HCT116 (cell line): Measurements from ENCODE around the gene FSIP1. TPM values are rescaled to one million over a fixed set of nuclear protein-coding genes. Genes with fewer than 3 reads are reported as not detected.

ENCODE experiments used
- ATAC-seq: fragments of 200-7000 bp; cut with Tn5 transposase; 2 replicates; pipeline ENCODE4 v1.9.1; 2020; ENCODE audit warnings: mild to moderate bottlenecking, moderate library complexity
- BruUV-seq: library from RNA; stranded (reverse); fragments of 400-500 nt; replicated peaks from 2 replicates; lab custom pipeline; 2021; lab: Mats Ljungman, UMichigan
- CTCF ChIA-PET: fragments of 300-600 bp; sonication (Branson Sonifier 250); formaldehyde crosslinking; loops from one replicate; lab custom pipeline; 2021; ENCODE audit warnings: antibody characterized with exemption; lab: Charles Lee
- POLR2A ChIA-PET: fragments of 300-600, 350-600 bp; sonication (Branson Sonifier 250); formaldehyde crosslinking; loops from one replicate; lab custom pipeline; 2021; ENCODE audit warnings: antibody characterized with exemption; lab: Charles Lee
- RAD21 ChIA-PET, 2 experiments: fragments of 300-600 bp; sonication (Branson Sonifier 250); formaldehyde crosslinking; loops; one replicate each; lab custom pipeline; 2023; ENCODE audit warnings: low total read pairs in 2 of 2; ENCODE audit not compliant: uncharacterized antibody in 2 of 2, unreplicated experiment in 2 of 2, low non-redundant PET in 1 of 2; lab: Charles Lee
- DNase-seq: peaks from one replicate; pipeline ENCODE4 v3.0.0-alpha.2; 2010; ENCODE audit warnings: low read depth, low spot score
- H2AFZ ChIP-seq: fragments of 200-600 bp; shearing (Covaris generic), sonication (generic); 2 replicates; pipeline ENCODE4 v1.6.1; 2017; ENCODE audit warnings: low read depth, mixed run types, mixed read lengths, antibody characterized with exemption, low read length; ENCODE audit not compliant: poor library complexity, severe bottlenecking
- H3K27ac ChIP-seq: 2 replicates; pipeline ENCODE4 v1.5.1; 2012; ENCODE audit warnings: low read depth, low read length
- H3K27me3 ChIP-seq: fragments of 200-600 bp; sonication (generic); 2 replicates; pipeline ENCODE4 v1.6.1; 2016; ENCODE audit warnings: mixed run types, low read length, mixed read lengths; ENCODE audit not compliant: insufficient read depth
- H3K36me3 ChIP-seq, 2 experiments: fragments of 200-500 bp in 1 of 2; fragments of 200-600 bp in 1 of 2; sonication (Bioruptor generic) in 1 of 2; sonication (generic) in 1 of 2; 2 replicates each; pipeline versions ENCODE4 v1.5.1 to v1.6.1; 2014 to 2016; ENCODE audit warnings: low read length in 2 of 2, inconsistent platforms in 1 of 2, mixed read lengths in 1 of 2, mixed run types in 1 of 2; ENCODE audit not compliant: insufficient read depth in 2 of 2, control insufficient read depth in 1 of 2
- H3K4me1 ChIP-seq, 2 experiments: fragments of 200-600 bp in 1 of 2; sonication (generic) in 1 of 2; 2 replicates each; pipeline versions ENCODE4 v1.5.1 to v1.6.1; 2012 to 2017; ENCODE audit warnings: low read length in 2 of 2, inconsistent platforms in 1 of 2, mild to moderate bottlenecking in 1 of 2, mixed read lengths in 1 of 2, mixed run types in 1 of 2, moderate library complexity in 1 of 2; ENCODE audit not compliant: insufficient read depth in 2 of 2, control insufficient read depth in 1 of 2
- H3K4me2 ChIP-seq: fragments of 200-600 bp; sonication (generic); 2 replicates; pipeline ENCODE4 v1.6.1; 2017; ENCODE audit warnings: mixed run types, low read length, mixed read lengths
- H3K4me3 ChIP-seq, 2 experiments: fragments of 200-600 bp in 1 of 2; sonication (generic) in 1 of 2; replicated peaks in 1 of 2; 2 replicates each; pipeline ENCODE4 v1.5.1; 2011 to 2016; ENCODE audit warnings: low read length in 2 of 2, control low read depth in 1 of 2, low read depth in 1 of 2, mild to moderate bottlenecking in 1 of 2, mixed read lengths in 1 of 2, mixed run types in 1 of 2
- H3K79me2 ChIP-seq: fragments of 200-600 bp; sonication (generic); 2 replicates; pipeline ENCODE4 v1.6.1; 2017; ENCODE audit warnings: mild to moderate bottlenecking, mixed run types, low read length, moderate library complexity, mixed read lengths; ENCODE audit not compliant: insufficient read depth
- H3K9ac ChIP-seq: fragments of 200-600 bp; sonication (generic); 2 replicates; pipeline ENCODE4 v1.6.1; 2016; ENCODE audit warnings: low read length, mixed read lengths
- H3K9me2 ChIP-seq: fragments of 200-600 bp; sonication (generic), shearing (Covaris generic); 2 replicates; pipeline ENCODE4 v1.6.1; 2017; ENCODE audit warnings: mixed run types, mild to moderate bottlenecking, moderate library complexity; ENCODE audit not compliant: insufficient read depth
- H3K9me3 ChIP-seq, 2 experiments: fragments of 200-500 bp in 1 of 2; fragments of 200-600 bp in 1 of 2; sonication (Bioruptor generic) in 1 of 2; sonication (generic) in 1 of 2; 2 replicates each; pipeline ENCODE4 v1.6.1; 2014 to 2017; ENCODE audit warnings: low read length in 2 of 2, mixed read lengths in 2 of 2, inconsistent platforms in 1 of 2, low read depth in 1 of 2, mild to moderate bottlenecking in 1 of 2, mixed run types in 1 of 2, moderate library complexity in 1 of 2; ENCODE audit not compliant: control insufficient read depth in 1 of 2, insufficient read depth in 1 of 2
- H4K20me1 ChIP-seq: fragments of 200-600 bp; sonication (generic), shearing (Covaris generic); 2 replicates; pipeline ENCODE4 v1.6.1; 2017; ENCODE audit warnings: mixed run types, mild to moderate bottlenecking, moderate library complexity; ENCODE audit not compliant: insufficient read depth
- CBX3 ChIP-seq: IDR thresholded peaks from 2 replicates; pipeline ENCODE4 v1.6.1; 2012; ENCODE audit warnings: low read depth
- CEBPB ChIP-seq: IDR thresholded peaks from 2 replicates; pipeline ENCODE4 v1.6.1; 2012; ENCODE audit warnings: low read depth
- CTCF ChIP-seq, 3 experiments: fragments of 200-600 bp in 1 of 3; sonication (generic) in 1 of 3; IDR thresholded peaks in 2 of 3; conservative IDR thresholded peaks in 1 of 3; 2 replicates each; pipeline ENCODE4 v1.5.1; 2012 to 2017; ENCODE audit warnings: low read depth in 2 of 3, low read length in 2 of 3, antibody characterized with exemption in 1 of 3, borderline replicate concordance in 1 of 3, control low read depth in 1 of 3, mild to moderate bottlenecking in 1 of 3, mixed read lengths in 1 of 3, mixed run types in 1 of 3, moderate library complexity in 1 of 3; ENCODE audit not compliant: insufficient read depth in 1 of 3
- EZH2 ChIP-seq: fragments of 200-600 bp; sonication (generic); IDR thresholded peaks from 2 replicates; pipeline ENCODE4 v1.6.1; 2017; ENCODE audit warnings: antibody characterized with exemption, mixed run types
- EZH2phosphoT487 ChIP-seq: fragments of 200-600 bp; IDR thresholded peaks from 2 replicates; pipeline ENCODE4 v1.6.1; 2018; ENCODE audit warnings: antibody characterized with exemption, borderline replicate concordance
- FOSL1 ChIP-seq: IDR thresholded peaks from 2 replicates; pipeline ENCODE4 v1.6.1; 2012; ENCODE audit warnings: low read depth
- MAX ChIP-seq: IDR thresholded peaks from 2 replicates; pipeline ENCODE4 v1.6.1; 2012
- POLR2AphosphoS5 ChIP-seq: IDR thresholded peaks from 2 replicates; pipeline ENCODE4 v1.6.1; 2011; ENCODE audit warnings: mild to moderate bottlenecking, low read depth, low read length, moderate library complexity
- RAD21 ChIP-seq: IDR thresholded peaks from 2 replicates; pipeline ENCODE4 v1.6.1; 2012; ENCODE audit warnings: low read depth, mild to moderate bottlenecking
- REST ChIP-seq: IDR thresholded peaks from 2 replicates; pipeline ENCODE4 v1.6.1; 2012; ENCODE audit warnings: low read depth
- SIN3A ChIP-seq: IDR thresholded peaks from 2 replicates; pipeline ENCODE4 v1.6.1; 2012; ENCODE audit warnings: low read depth
- SP1 ChIP-seq: IDR thresholded peaks from 2 replicates; pipeline ENCODE4 v1.6.1; 2012; ENCODE audit warnings: low read depth
- SRF ChIP-seq: IDR thresholded peaks from 2 replicates; pipeline ENCODE4 v1.6.1; 2012; ENCODE audit warnings: low read depth
- YY1 ChIP-seq: IDR thresholded peaks from 2 replicates; pipeline ENCODE4 v1.6.1; 2011; ENCODE audit warnings: low read length, low read depth, moderate library complexity, mild to moderate bottlenecking; ENCODE audit not compliant: insufficient replicate concordance; ENCODE audit errors: extremely low read depth
- ZNF274 ChIP-seq: fragments of 200-500 bp; sonication (Bioruptor generic); IDR thresholded peaks from 2 replicates; pipeline ENCODE4 v1.6.1; 2014; ENCODE audit warnings: mild to moderate bottlenecking, low read depth, low read length, inconsistent platforms
- intact Hi-C: fragments of 100-400 bp; cut with micrococcal nuclease; formaldehyde crosslinking; loops from 2 replicates; pipeline ENCODE4 v1.10.0; 2022
- total RNA-seq: library from RNA; stranded (reverse); gene quantifications from one replicate; pipeline ENCODE4 v1.2.1, GENCODE V29; 2021; ENCODE audit not compliant: unreplicated experiment

Gene FSIP1
- total RNA-seq, 1 experiment from 2014 or later, result 0.42 TPM

- CTCF ChIA-PET, result no interaction called here
- no peak for DNase-seq
Measured at GRCh38 chr15:39651295-39651694, 131.3 kb downstream of the FSIP1 start.

GRCh38 chr15:39649757-39650156 lies 132.9 kb downstream of the FSIP1 start:
- Histone ChIP-seq H3K4me3 (no peak overlapping the region), H3K27me3 (no peaks in the 10 kb centered on the region), H3K36me3 (no peaks in the 10 kb centered on the region), H4K20me1 (no peaks in the 10 kb centered on the region), H2AFZ (no peak overlapping the region), H3K4me2 (no peak overlapping the region), H3K9me2 (no peaks in the 10 kb centered on the region), H3K79me2 (no peaks in the 10 kb centered on the region), H3K9me3 (no peaks in the 10 kb centered on the region), H3K27ac (no peak overlapping the region), H3K4me1 (no peaks in the 10 kb centered on the region), H3K9ac (no peak overlapping the region)
- ChIA-PET CTCF (no interaction called here), POLR2A (no interaction called here), RAD21 (no interaction called here)
- DNase-seq (no peak), ATAC-seq (no peak)
- BruUV-seq, result no TSS peak
- intact Hi-C loops, result no loop called here
- TF ChIP-seq CEBPB, result no peak
- no peak for TF ChIP-seq CTCF (IDR thresholded peaks at IDR 0.05 in 2 of 3, conservative IDR thresholded peaks at IDR 0.05 in 1 of 3; ENCODE audit: borderline replicate concordance in 1 of 3, insufficient read depth in 1 of 3, low read depth in 2 of 3, low read length in 2 of 3)
- TF ChIP-seq YY1, result no peak
- no peak for TF ChIP-seq SP1
- TF ChIP-seq CBX3, result no peak
- no peak for TF ChIP-seq EZH2
- TF ChIP-seq ZNF274, result no peak
- no peak for TF ChIP-seq MAX
- no peak for TF ChIP-seq EZH2phosphoT487
- no peak for TF ChIP-seq RAD21
- no peak for TF ChIP-seq REST
- no peak for TF ChIP-seq FOSL1
- no peak for TF ChIP-seq POLR2AphosphoS5
- no peak for TF ChIP-seq SRF

More at GRCh38 chr15:39651295-39651694, 131.3 kb downstream of the FSIP1 start:
- Histone ChIP-seq H3K27ac (no peak overlapping the region), H4K20me1 (no peaks in the 10 kb centered on the region), H3K9me3 (no peaks in the 10 kb centered on the region), H3K9me2 (no peaks in the 10 kb centered on the region), H3K4me3 (no peak overlapping the region), H2AFZ (no peak overlapping the region), H3K4me1 (no peaks in the 10 kb centered on the region), H3K36me3 (no peaks in the 10 kb centered on the region), H3K4me2 (no peak overlapping the region), H3K79me2 (no peaks in the 10 kb centered on the region), H3K27me3 (no peaks in the 10 kb centered on the region), H3K9ac (no peak overlapping the region)
- ChIA-PET RAD21 (no interaction called here), POLR2A (no interaction called here)
- no TSS peak for BruUV-seq
- intact Hi-C loops, result no loop called here
- TF ChIP-seq SIN3A (no peak), EZH2 (no peak), SRF (no peak), FOSL1 (no peak)
- no peak for ATAC-seq
